BLaER1 treated with 17β-estradiol and CSF1 and Interleukin-3, amounts not matched to agents 10 nM and 100 nM (cell line): Measurements from ENCODE around the gene RND1.

Source experiments
- H3K27ac ChIP-seq, 11 experiments: shearing (Covaris generic); formaldehyde crosslinking; 2 replicates each; pipeline ENCODE4 v1.8.1; 2022
- H3K27me3 ChIP-seq, 11 experiments: shearing (Covaris generic); formaldehyde crosslinking; 2 replicates each; pipeline ENCODE4 v1.8.1; 2022
- H3K36me3 ChIP-seq, 11 experiments: shearing (Covaris generic); formaldehyde crosslinking; 2 replicates each; pipeline ENCODE4 v1.8.1; 2022
- H3K4me1 ChIP-seq, 10 experiments: shearing (Covaris generic); formaldehyde crosslinking; 2 replicates each; pipeline ENCODE4 v1.8.1; 2022
- H3K4me2 ChIP-seq, 11 experiments: shearing (Covaris generic); formaldehyde crosslinking; 2 replicates each; pipeline ENCODE4 v1.8.1; 2022
- H3K4me3 ChIP-seq, 10 experiments: shearing (Covaris generic); formaldehyde crosslinking; 2 replicates each; pipeline ENCODE4 v1.8.1; 2022
- H3K9ac ChIP-seq, 11 experiments: shearing (Covaris generic); formaldehyde crosslinking; 2 replicates each; pipeline ENCODE4 v1.8.1; 2022
- H3K9me3 ChIP-seq, 11 experiments: shearing (Covaris generic); formaldehyde crosslinking; replicated peaks in 1 of 11; 2 replicates each; pipeline ENCODE4 v1.8.1; 2022
- H4K20me1 ChIP-seq, 11 experiments: shearing (Covaris generic); formaldehyde crosslinking; 2 replicates each; pipeline ENCODE4 v1.8.1; 2022
- Cebpa-rat ChIP-seq, 11 experiments: shearing (Covaris generic); IDR thresholded peaks; 2 replicates each; pipeline ENCODE4 v1.8.1; 2022

The RND1 gene

DNA sequence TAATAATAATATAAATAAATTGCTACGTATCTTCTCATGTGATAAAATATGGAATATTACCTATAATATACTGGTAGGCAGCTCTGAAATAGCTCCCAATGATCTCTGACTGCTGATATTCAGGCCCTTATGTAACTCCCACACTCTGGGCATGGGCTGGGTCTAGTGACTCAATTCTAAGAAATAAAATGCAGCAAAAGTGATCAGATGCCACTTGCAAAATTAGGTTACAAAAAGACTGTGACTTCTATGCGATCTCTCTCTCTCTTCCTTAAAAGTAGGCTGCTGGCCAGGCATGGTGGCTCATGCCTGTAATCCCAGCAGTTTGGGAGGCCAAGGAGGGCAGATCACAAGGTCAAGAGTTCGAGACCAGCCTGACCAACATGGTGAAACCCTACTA is 57.7 kb downstream of the RND1 start:
- no peaks in the 10 kb centered on the region for H3K9me3 ChIP-seq
- no peak for TF ChIP-seq Cebpa-rat (IDR thresholded peaks at IDR 0.05)

More for the DNA sequence above, 57.7 kb downstream of the RND1 start:
- Histone ChIP-seq H3K4me1 (peaks cover 0 to 29% (median 8%) of the 10 kb centered on the region in 10 experiments; a peak in 11 of 20 replicates), H3K27ac (no peak overlapping the region), H3K27me3 (no peaks in the 10 kb centered on the region), H3K9ac (no peak overlapping the region), H4K20me1 (no peaks in the 10 kb centered on the region), H3K36me3 (no peaks in the 10 kb centered on the region), H3K4me3 (no peak overlapping the region), H3K4me2 (no peak overlapping the region)
